ENCODE results near the gene OR51G2. TPM values are rescaled to one million over a fixed set of nuclear protein-coding genes. Genes with fewer than 3 reads are reported as not detected.

The OR51G2 gene
- polyA plus RNA-seq, 1 donor (not counting 4 experiments of a cell fraction or from before 2014, with no cell fraction given): not detected

- no peak for FAIRE-seq
- DNase-seq (ENCODE audit: low read depth, low spot score): no peak
- H3K9ac ChIP-seq (ENCODE audit: control insufficient read depth, extremely low read depth, insufficient read depth, low read length): no peak overlapping the region
- H2AFZ ChIP-seq (ENCODE audit: control insufficient read depth, low read length): no peak overlapping the region
- no peaks in the 10 kb centered on the region for H3K9me1 ChIP-seq (ENCODE audit: control insufficient read depth, extremely low read depth, insufficient read depth, low read length)
- H3K36me3 ChIP-seq (ENCODE audit: control insufficient read depth in 2 of 2, extremely low read depth in 1 of 2, insufficient read depth in 2 of 2, low read length in 2 of 2): no peaks in the 10 kb centered on the region
- H3K27ac ChIP-seq (ENCODE audit: control insufficient read depth, insufficient read depth, low read length): no peak overlapping the region
- peaks cover 8% of the 10 kb centered on the region for H3K4me1 ChIP-seq (ENCODE audit: control insufficient read depth, extremely low read depth, insufficient read depth, low read length)
- no peak overlapping the region for H3K4me3 ChIP-seq (ENCODE audit: control insufficient read depth in 2 of 3, extremely low read depth in 1 of 3, insufficient read depth in 2 of 3, low read depth in 1 of 3, low read length in 3 of 3)
- H3K9me3 ChIP-seq (ENCODE audit: control insufficient read depth, low read depth, low read length): no peaks in the 10 kb centered on the region
- H3K79me2 ChIP-seq (ENCODE audit: control insufficient read depth, insufficient read depth, low read length): no peaks in the 10 kb centered on the region
- no peak overlapping the region for H3K4me2 ChIP-seq (ENCODE audit: control insufficient read depth, extremely low read depth, insufficient read depth, low read depth, low read length)
- H3K27me3 ChIP-seq (ENCODE audit: control insufficient read depth, extremely low read depth, insufficient read depth, low read length): no peaks in the 10 kb centered on the region
- TF ChIP-seq CTCF (optimal IDR thresholded peaks at IDR 0.05 in 1 of 3, IDR thresholded peaks at IDR 0.05 in 1 of 3, conservative IDR thresholded peaks at IDR 0.05 in 1 of 3; ENCODE audit: extremely low read depth in 1 of 3, insufficient read depth in 2 of 3, low read length in 3 of 3) (no peak), EZH2 (IDR thresholded peaks at IDR 0.05; ENCODE audit: low read length) (no peak)
- dilution Hi-C loops (cut with MboI; ENCODE audit: extremely low pct_ligation_motif_present, low sequenced_read_pairs): no loop called here
- no peaks in the 10 kb centered on the region for H4K20me1 ChIP-seq (ENCODE audit: control insufficient read depth, extremely low read depth, insufficient read depth, low read length)
Observed at GRCh38 chr11:4890279-4890678, 28.9 kb downstream of the OR51G2 start.

- Histone ChIP-seq H3K36me3 (ENCODE audit: control insufficient read depth in 2 of 2, extremely low read depth in 1 of 2, insufficient read depth in 2 of 2, low read length in 2 of 2) (no peaks in the 10 kb centered on the region), H3K4me3 (ENCODE audit: control insufficient read depth in 2 of 3, extremely low read depth in 1 of 3, insufficient read depth in 2 of 3, low read depth in 1 of 3, low read length in 3 of 3) (no peak overlapping the region), H2AFZ (ENCODE audit: control insufficient read depth, low read length) (no peak overlapping the region), H3K4me1 (ENCODE audit: control insufficient read depth, extremely low read depth, insufficient read depth, low read length) (peaks cover 8% of the 10 kb centered on the region), H3K4me2 (ENCODE audit: control insufficient read depth, extremely low read depth, insufficient read depth, low read depth, low read length) (no peak overlapping the region), H3K27ac (ENCODE audit: control insufficient read depth, insufficient read depth, low read length) (no peak overlapping the region), H3K9me1 (ENCODE audit: control insufficient read depth, extremely low read depth, insufficient read depth, low read length) (no peaks in the 10 kb centered on the region), H3K27me3 (ENCODE audit: control insufficient read depth, extremely low read depth, insufficient read depth, low read length) (no peaks in the 10 kb centered on the region), H4K20me1 (ENCODE audit: control insufficient read depth, extremely low read depth, insufficient read depth, low read length) (no peaks in the 10 kb centered on the region), H3K9me3 (ENCODE audit: control insufficient read depth, low read depth, low read length) (no peaks in the 10 kb centered on the region), H3K9ac (ENCODE audit: control insufficient read depth, extremely low read depth, insufficient read depth, low read length) (no peak overlapping the region), H3K79me2 (ENCODE audit: control insufficient read depth, insufficient read depth, low read length) (no peaks in the 10 kb centered on the region)
- no peak for FAIRE-seq
- TF ChIP-seq CTCF (optimal IDR thresholded peaks at IDR 0.05 in 1 of 3, IDR thresholded peaks at IDR 0.05 in 1 of 3, conservative IDR thresholded peaks at IDR 0.05 in 1 of 3; ENCODE audit: extremely low read depth in 1 of 3, insufficient read depth in 2 of 3, low read length in 3 of 3) (no peak), EZH2 (IDR thresholded peaks at IDR 0.05; ENCODE audit: low read length) (no peak)
- dilution Hi-C loops (cut with MboI; ENCODE audit: extremely low pct_ligation_motif_present, low sequenced_read_pairs): no loop called here
- no peak for DNase-seq (ENCODE audit: low read depth, low spot score)
Observed at GRCh38 chr11:4887591-4887990, 31.6 kb downstream of the OR51G2 start.
